Measurements from ENCODE around the gene CCL23.

The CCL23 gene

DNA sequence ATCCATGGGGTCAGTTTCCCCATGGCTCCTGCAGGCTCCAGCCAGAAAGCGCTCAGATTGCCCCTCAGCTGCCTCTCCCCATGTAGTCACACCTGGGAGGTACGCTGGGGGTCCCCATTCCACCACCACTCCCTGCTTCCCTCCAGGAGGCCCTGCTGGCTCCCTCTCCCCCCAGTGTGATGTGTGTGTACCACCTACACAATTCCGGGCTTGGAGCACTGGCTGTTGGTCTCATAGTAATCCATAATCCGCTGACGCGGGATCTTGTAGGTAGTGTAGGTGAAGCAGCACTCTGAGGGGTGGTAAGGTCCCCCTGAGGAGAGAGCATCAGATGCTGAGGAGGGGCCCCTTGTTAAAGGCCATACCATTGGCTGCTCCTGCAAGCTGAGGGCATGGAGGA lies 33.6 kb downstream of the CCL23 start:
- no peaks in the 10 kb centered on the region for H4K20me1 ChIP-seq (ENCODE audit: low read depth, low read length)
- TF ChIP-seq, protein P1, sequence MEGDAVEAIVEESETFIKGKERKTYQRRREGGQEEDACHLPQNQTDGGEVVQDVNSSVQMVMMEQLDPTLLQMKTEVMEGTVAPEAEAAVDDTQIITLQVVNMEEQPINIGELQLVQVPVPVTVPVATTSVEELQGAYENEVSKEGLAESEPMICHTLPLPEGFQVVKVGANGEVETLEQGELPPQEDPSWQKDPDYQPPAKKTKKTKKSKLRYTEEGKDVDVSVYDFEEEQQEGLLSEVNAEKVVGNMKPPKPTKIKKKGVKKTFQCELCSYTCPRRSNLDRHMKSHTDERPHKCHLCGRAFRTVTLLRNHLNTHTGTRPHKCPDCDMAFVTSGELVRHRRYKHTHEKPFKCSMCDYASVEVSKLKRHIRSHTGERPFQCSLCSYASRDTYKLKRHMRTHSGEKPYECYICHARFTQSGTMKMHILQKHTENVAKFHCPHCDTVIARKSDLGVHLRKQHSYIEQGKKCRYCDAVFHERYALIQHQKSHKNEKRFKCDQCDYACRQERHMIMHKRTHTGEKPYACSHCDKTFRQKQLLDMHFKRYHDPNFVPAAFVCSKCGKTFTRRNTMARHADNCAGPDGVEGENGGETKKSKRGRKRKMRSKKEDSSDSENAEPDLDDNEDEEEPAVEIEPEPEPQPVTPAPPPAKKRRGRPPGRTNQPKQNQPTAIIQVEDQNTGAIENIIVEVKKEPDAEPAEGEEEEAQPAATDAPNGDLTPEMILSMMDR (IDR thresholded peaks at IDR 0.05; ENCODE audit: insufficient read depth, low read length, poor library complexity, severe bottlenecking) = no peak
- TF ChIP-seq EZH2phosphoT487 (conservative IDR thresholded peaks at IDR 0.05; ENCODE audit: low read length) = no peak

DNA sequence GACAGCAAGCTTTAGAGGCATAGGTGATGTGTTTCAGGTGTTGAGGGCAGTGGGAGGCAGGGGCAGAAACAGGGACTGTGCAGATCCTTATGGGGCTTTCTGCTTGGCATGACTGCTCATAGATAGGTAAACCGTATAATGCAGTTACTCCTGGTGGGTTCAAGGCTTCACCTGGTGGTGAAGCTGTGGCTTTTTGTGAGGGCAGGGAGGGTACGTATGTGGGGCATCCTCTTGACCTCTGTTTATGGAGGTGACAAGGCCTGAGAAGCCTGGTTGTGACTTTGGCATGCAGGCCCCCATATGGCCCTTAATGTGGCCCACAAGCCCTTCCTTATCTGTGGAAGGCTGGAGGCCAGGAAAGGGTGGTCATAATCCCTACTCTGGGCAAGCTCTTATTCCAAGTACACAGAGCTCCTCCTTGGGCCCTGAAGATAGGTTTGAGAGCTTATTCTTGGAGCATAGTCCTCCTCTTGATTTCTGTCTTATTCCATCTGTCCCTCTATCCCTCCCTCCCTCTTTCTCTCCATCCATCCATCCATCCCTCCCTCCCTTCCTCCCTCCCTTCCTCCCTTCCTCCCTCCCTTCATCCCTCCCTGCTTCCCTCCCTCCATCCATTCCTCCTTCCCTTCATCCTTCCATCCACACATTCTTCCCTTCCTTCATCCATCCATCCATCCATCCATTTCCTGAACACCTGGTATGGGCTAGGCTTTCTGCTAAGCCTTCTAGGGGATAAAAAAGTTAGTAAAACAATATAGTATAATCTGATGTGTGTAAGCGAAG lies 35.2 kb downstream of the CCL23 start:
- H3K9me3 ChIP-seq (ENCODE audit: insufficient read depth, low read length) = no peaks in the 10 kb centered on the region
- no peaks in the 10 kb centered on the region for H3K27me3 ChIP-seq (ENCODE audit: low read length)
- H2AFZ ChIP-seq (ENCODE audit: low read depth, low read length, severe bottlenecking) = no peak overlapping the region
- no peak for TF ChIP-seq EZH2phosphoT487 (conservative IDR thresholded peaks at IDR 0.05; ENCODE audit: low read length)
- TF ChIP-seq, protein P1 (IDR thresholded peaks at IDR 0.05; ENCODE audit: insufficient read depth, low read length, poor library complexity, severe bottlenecking) = no peak
- no peaks in the 10 kb centered on the region for H3K79me2 ChIP-seq (ENCODE audit: insufficient read depth, low read length)
- no peak overlapping the region for H3K4me2 ChIP-seq (ENCODE audit: low read depth, low read length, poor library complexity, severe bottlenecking)
- no peak overlapping the region for H3K9ac ChIP-seq (ENCODE audit: low read length)
- H4K20me1 ChIP-seq (ENCODE audit: low read depth, low read length) = no peaks in the 10 kb centered on the region
- H3F3A ChIP-seq (ENCODE audit: insufficient read depth) = no peaks in the 10 kb centered on the region
- no peak overlapping the region for H3K4me3 ChIP-seq (ENCODE audit: insufficient read depth, low read length, poor library complexity, severe bottlenecking)
- no peaks in the 10 kb centered on the region for H3K36me3 ChIP-seq (ENCODE audit: low read length)
- H3K9me2 ChIP-seq (replicated peaks; ENCODE audit: insufficient read depth, low read length) = no peaks in the 10 kb centered on the region
- no peak overlapping the region for H3K27ac ChIP-seq (ENCODE audit: low read depth, low read length)

More for the DNA sequence above, 33.6 kb downstream of the CCL23 start:
- H3K9ac ChIP-seq (ENCODE audit: low read length) = no peak overlapping the region
- H3F3A ChIP-seq (ENCODE audit: insufficient read depth) = no peaks in the 10 kb centered on the region
- H3K4me2 ChIP-seq (ENCODE audit: low read depth, low read length, poor library complexity, severe bottlenecking) = no peak overlapping the region
- no peaks in the 10 kb centered on the region for H3K9me2 ChIP-seq (replicated peaks; ENCODE audit: insufficient read depth, low read length)
- H3K9me3 ChIP-seq (ENCODE audit: insufficient read depth, low read length) = peaks cover 8% of the 10 kb centered on the region; the same call in 1 of the 2 replicates
- no peak overlapping the region for H3K27ac ChIP-seq (ENCODE audit: low read depth, low read length)
- no peak overlapping the region for H3K4me3 ChIP-seq (ENCODE audit: insufficient read depth, low read length, poor library complexity, severe bottlenecking)
- H3K36me3 ChIP-seq (ENCODE audit: low read length) = no peaks in the 10 kb centered on the region; the same call in 1 of the 2 replicates
- no peaks in the 10 kb centered on the region for H3K27me3 ChIP-seq (ENCODE audit: low read length)
- H2AFZ ChIP-seq (ENCODE audit: low read depth, low read length, severe bottlenecking) = no peak overlapping the region
- H3K79me2 ChIP-seq (ENCODE audit: insufficient read depth, low read length) = no peaks in the 10 kb centered on the region

DNA sequence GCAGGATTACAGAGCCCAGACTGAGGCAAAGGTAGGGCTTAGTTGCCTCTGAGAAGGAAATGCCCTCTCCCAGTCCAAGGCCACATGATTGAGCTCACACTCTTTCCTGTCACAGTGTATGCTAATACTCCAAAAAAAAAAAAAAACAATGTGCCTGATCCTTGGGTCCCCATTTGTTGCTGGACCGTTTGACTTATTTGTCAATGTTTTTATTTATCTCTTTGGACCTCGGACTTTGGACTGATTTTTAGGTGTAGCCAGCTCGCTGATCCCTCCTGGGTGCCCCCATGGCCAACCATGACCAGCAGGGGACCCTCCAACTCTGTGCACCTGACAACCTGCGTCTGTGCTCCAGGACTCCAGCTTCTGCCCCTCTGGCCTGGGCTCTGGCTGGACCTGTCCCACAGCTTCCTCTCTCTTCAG lies 35.9 kb downstream of the CCL23 start:
- Histone ChIP-seq H3F3A (ENCODE audit: insufficient read depth) (no peaks in the 10 kb centered on the region), H3K27ac (ENCODE audit: low read depth, low read length) (no peak overlapping the region), H3K4me2 (ENCODE audit: low read depth, low read length, poor library complexity, severe bottlenecking) (no peak overlapping the region), H3K27me3 (ENCODE audit: low read length) (no peaks in the 10 kb centered on the region), H3K79me2 (ENCODE audit: insufficient read depth, low read length) (no peaks in the 10 kb centered on the region), H3K9me3 (ENCODE audit: insufficient read depth, low read length) (no peaks in the 10 kb centered on the region), H2AFZ (ENCODE audit: low read depth, low read length, severe bottlenecking) (no peak overlapping the region), H3K9ac (ENCODE audit: low read length) (no peak overlapping the region), H3K4me3 (ENCODE audit: insufficient read depth, low read length, poor library complexity, severe bottlenecking) (no peak overlapping the region), H3K9me2 (replicated peaks; ENCODE audit: insufficient read depth, low read length) (no peaks in the 10 kb centered on the region), H3K36me3 (ENCODE audit: low read length) (no peaks in the 10 kb centered on the region), H4K20me1 (ENCODE audit: low read depth, low read length) (no peaks in the 10 kb centered on the region)
- TF ChIP-seq, protein P1 (IDR thresholded peaks at IDR 0.05; ENCODE audit: insufficient read depth, low read length, poor library complexity, severe bottlenecking) = peak; percentile 11
- TF ChIP-seq EZH2phosphoT487 (conservative IDR thresholded peaks at IDR 0.05; ENCODE audit: low read length) = no peak
